WTC11 (cell line): ENCODE data around the gene PDE6B. TPM values are rescaled to one million over a fixed set of nuclear protein-coding genes. Genes with fewer than 3 reads are reported as not detected.

ENCODE experiments used
- ATAC-seq: fragments of 200-7000 bp; cut with Tn5 transposase; 2 replicates; pipeline ENCODE4 v1.10.0; 2021; ENCODE audit warnings: mild to moderate bottlenecking, moderate library complexity
- CTCF ChIA-PET: fragments of 300-600 bp; sonication (Branson Sonifier 250); formaldehyde crosslinking; loops from one replicate; lab custom pipeline; 2021; ENCODE audit warnings: antibody characterized with exemption; lab: Charles Lee
- POLR2A ChIA-PET: fragments of 350-600 bp; sonication (Branson Sonifier 250); formaldehyde crosslinking; loops from one replicate; lab custom pipeline; 2021; ENCODE audit warnings: antibody characterized with exemption; lab: Charles Lee
- DNase-seq: peaks from one replicate; pipeline ENCODE4 v3.0.0; 2021; ENCODE audit warnings: low spot score
- H3K27ac Mint-ChIP-seq: 2 replicates; pipeline ENCODE4 v1.8.0; 2021; ENCODE audit warnings: mixed read lengths
- H3K27me3 Mint-ChIP-seq: 2 replicates; pipeline ENCODE4 v1.8.0; 2021; ENCODE audit warnings: low read depth, mild to moderate bottlenecking, moderate library complexity, mixed read lengths
- H3K36me3 Mint-ChIP-seq: 2 replicates; pipeline ENCODE4 v1.8.0; 2021; ENCODE audit warnings: mixed read lengths
- H3K4me1 Mint-ChIP-seq: 2 replicates; pipeline ENCODE4 v1.8.0; 2022; ENCODE audit warnings: mixed read lengths
- H3K4me3 Mint-ChIP-seq: 2 replicates; pipeline ENCODE4 v1.8.0; 2021; ENCODE audit warnings: mild to moderate bottlenecking, moderate library complexity, mixed read lengths
- H3K9me3 Mint-ChIP-seq: 2 replicates; pipeline ENCODE4 v1.8.0; 2021; ENCODE audit warnings: mixed read lengths
- CREM ChIP-seq: sonication (generic); formaldehyde crosslinking; IDR thresholded peaks from 2 replicates; pipeline ENCODE4 v1.8.1; 2022; ENCODE audit warnings: mild to moderate bottlenecking, missing genetic modification reagents, moderate library complexity
- GABPB1 ChIP-seq: sonication (generic); formaldehyde crosslinking; IDR thresholded peaks from 2 replicates; pipeline ENCODE4 v1.8.1; 2023; ENCODE audit warnings: mild to moderate bottlenecking, missing genetic modification reagents
- GRHL2 ChIP-seq: fragments of 250-450 bp; sonication (Bioruptor Pico); IDR thresholded peaks from 2 replicates; pipeline ENCODE4 v1.8.0; 2022; ENCODE audit warnings: mild to moderate bottlenecking, moderate library complexity; ENCODE audit not compliant: insufficient replicate concordance, severe bottlenecking
- MYBL2 ChIP-seq: sonication (generic); formaldehyde crosslinking; IDR thresholded peaks from 2 replicates; pipeline ENCODE4 v1.8.1; 2023; ENCODE audit warnings: mild to moderate bottlenecking, moderate library complexity, missing genetic modification reagents
- NFATC4 ChIP-seq: fragments of 250-450 bp; sonication (Bioruptor Pico); IDR thresholded peaks from 2 replicates; pipeline ENCODE4 v1.9.0; 2021; ENCODE audit warnings: mild to moderate bottlenecking
- NFE2L1 ChIP-seq: sonication (generic); formaldehyde crosslinking; IDR thresholded peaks from 2 replicates; pipeline ENCODE4 v1.8.1; 2023; ENCODE audit warnings: missing genetic modification reagents
- NFYB ChIP-seq: sonication (generic); formaldehyde crosslinking; conservative IDR thresholded peaks from 2 replicates; pipeline ENCODE4 v1.8.0; 2022; ENCODE audit warnings: low read depth, missing genetic modification reagents
- NR1H2 ChIP-seq: sonication (generic); formaldehyde crosslinking; IDR thresholded peaks from 2 replicates; pipeline ENCODE4 v1.9.0; 2021; ENCODE audit warnings: mild to moderate bottlenecking, moderate library complexity, missing genetic modification reagents
- PRRX2 ChIP-seq: fragments of 250-450 bp; sonication (Bioruptor Pico); IDR thresholded peaks from 2 replicates; pipeline ENCODE4 v1.8.0; 2021; ENCODE audit warnings: mild to moderate bottlenecking
- RORB ChIP-seq: fragments of 250-450 bp; sonication (Bioruptor Pico); IDR thresholded peaks from 2 replicates; pipeline ENCODE4 v1.9.0; 2021; ENCODE audit warnings: mild to moderate bottlenecking
- SMAD4 ChIP-seq: sonication (generic); formaldehyde crosslinking; IDR thresholded peaks from 2 replicates; pipeline ENCODE4 v1.8.0; 2022; ENCODE audit warnings: mild to moderate bottlenecking, missing genetic modification reagents
- SP1 ChIP-seq: sonication (generic); formaldehyde crosslinking; conservative IDR thresholded peaks from 2 replicates; pipeline ENCODE4 v1.8.1; 2022; ENCODE audit warnings: missing genetic modification reagents
- ZNF423 ChIP-seq: fragments of 250-450 bp; sonication (Bioruptor Pico); IDR thresholded peaks from 2 replicates; pipeline ENCODE4 v2.1.2; 2022; ENCODE audit warnings: mild to moderate bottlenecking, moderate library complexity
- total RNA-seq: library from RNA; stranded (reverse); gene quantifications from 3 replicates; pipeline ENCODE4 v1.2.3, GENCODE V29; 2021
- TF ChIP-seq, protein P1 (sequence below): sonication (generic); formaldehyde crosslinking; IDR thresholded peaks from 2 replicates; pipeline ENCODE4 v1.8.1; 2023; ENCODE audit warnings: mild to moderate bottlenecking, missing genetic modification reagents, borderline replicate concordance
- TF ChIP-seq, protein P2 (sequence below): sonication (generic); formaldehyde crosslinking; IDR thresholded peaks from 2 replicates; pipeline ENCODE4 v1.8.1; 2023; ENCODE audit warnings: mild to moderate bottlenecking, missing genetic modification reagents, moderate library complexity
- TF ChIP-seq, protein P3 (sequence below): sonication (generic); formaldehyde crosslinking; IDR thresholded peaks from 2 replicates; pipeline ENCODE4 v1.8.0; 2023; ENCODE audit warnings: mild to moderate bottlenecking, missing genetic modification reagents
- TF ChIP-seq, protein P4 (sequence below): sonication (generic); formaldehyde crosslinking; IDR thresholded peaks from 2 replicates; pipeline ENCODE4 v1.8.0; 2022; ENCODE audit warnings: mild to moderate bottlenecking, missing genetic modification reagents
- TF ChIP-seq, protein P5 (sequence below): sonication (generic); formaldehyde crosslinking; IDR thresholded peaks from 2 replicates; pipeline ENCODE4 v1.8.1; 2023; ENCODE audit warnings: mild to moderate bottlenecking, missing genetic modification reagents
- TF ChIP-seq, protein P6 (sequence below): fragments of 250-450 bp; sonication (Bioruptor Pico); IDR thresholded peaks from 2 replicates; pipeline ENCODE4 v1.8.0; 2021; ENCODE audit warnings: mild to moderate bottlenecking
- TF ChIP-seq, protein P7 (sequence below): sonication (generic); formaldehyde crosslinking; IDR thresholded peaks from 2 replicates; pipeline ENCODE4 v1.8.1; 2022; ENCODE audit warnings: mild to moderate bottlenecking, moderate library complexity, missing genetic modification reagents

The PDE6B gene
- total RNA-seq, 1 experiment from 2014 or later = 7.1 TPM

DNA sequence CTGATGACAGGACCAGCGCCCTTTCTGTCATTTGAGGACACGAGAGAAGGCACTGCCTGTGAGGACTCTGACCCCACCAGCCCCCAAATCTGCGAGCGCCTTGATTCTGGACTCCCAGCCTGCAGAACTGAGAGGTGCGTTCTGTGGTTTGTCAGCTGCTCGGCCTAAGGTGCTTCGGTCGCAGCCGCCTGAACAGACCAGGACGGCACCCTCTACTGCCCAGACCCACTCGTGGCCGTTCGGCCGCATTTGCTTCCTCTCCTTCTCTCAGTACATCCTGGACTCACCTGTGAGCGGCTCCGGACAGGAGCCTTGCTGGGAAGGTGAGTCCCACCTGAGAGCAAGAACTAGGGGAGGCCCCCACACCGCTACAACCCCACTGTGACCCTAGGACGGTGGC, 88.7 kb downstream of the PDE6B start:
- no peak overlapping the region for H3K4me3 Mint-ChIP-seq
- ATAC-seq = peak; percentile 51
- H3K4me1 Mint-ChIP-seq = peaks cover 4% of the 10 kb centered on the region; the same call in 1 of the 2 replicates
- H3K27ac Mint-ChIP-seq = no peak overlapping the region
- TF ChIP-seq NFATC4 (CRISPR knock-in tag) (no peak), ZNF423 (no peak), GRHL2 (CRISPR knock-in tag) (no peak), NFYB (CRISPR knock-in tag) (no peak), MYBL2 (no peak), NFE2L1 (CRISPR knock-in tag) (no peak), GABPB1 (no peak), SP1 (CRISPR knock-in tag) (no peak)
- TF ChIP-seq, protein P1, sequence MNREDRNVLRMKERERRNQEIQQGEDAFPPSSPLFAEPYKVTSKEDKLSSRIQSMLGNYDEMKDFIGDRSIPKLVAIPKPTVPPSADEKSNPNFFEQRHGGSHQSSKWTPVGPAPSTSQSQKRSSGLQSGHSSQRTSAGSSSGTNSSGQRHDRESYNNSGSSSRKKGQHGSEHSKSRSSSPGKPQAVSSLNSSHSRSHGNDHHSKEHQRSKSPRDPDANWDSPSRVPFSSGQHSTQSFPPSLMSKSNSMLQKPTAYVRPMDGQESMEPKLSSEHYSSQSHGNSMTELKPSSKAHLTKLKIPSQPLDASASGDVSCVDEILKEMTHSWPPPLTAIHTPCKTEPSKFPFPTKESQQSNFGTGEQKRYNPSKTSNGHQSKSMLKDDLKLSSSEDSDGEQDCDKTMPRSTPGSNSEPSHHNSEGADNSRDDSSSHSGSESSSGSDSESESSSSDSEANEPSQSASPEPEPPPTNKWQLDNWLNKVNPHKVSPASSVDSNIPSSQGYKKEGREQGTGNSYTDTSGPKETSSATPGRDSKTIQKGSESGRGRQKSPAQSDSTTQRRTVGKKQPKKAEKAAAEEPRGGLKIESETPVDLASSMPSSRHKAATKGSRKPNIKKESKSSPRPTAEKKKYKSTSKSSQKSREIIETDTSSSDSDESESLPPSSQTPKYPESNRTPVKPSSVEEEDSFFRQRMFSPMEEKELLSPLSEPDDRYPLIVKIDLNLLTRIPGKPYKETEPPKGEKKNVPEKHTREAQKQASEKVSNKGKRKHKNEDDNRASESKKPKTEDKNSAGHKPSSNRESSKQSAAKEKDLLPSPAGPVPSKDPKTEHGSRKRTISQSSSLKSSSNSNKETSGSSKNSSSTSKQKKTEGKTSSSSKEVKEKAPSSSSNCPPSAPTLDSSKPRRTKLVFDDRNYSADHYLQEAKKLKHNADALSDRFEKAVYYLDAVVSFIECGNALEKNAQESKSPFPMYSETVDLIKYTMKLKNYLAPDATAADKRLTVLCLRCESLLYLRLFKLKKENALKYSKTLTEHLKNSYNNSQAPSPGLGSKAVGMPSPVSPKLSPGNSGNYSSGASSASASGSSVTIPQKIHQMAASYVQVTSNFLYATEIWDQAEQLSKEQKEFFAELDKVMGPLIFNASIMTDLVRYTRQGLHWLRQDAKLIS = no peak
- TF ChIP-seq, protein P2, sequence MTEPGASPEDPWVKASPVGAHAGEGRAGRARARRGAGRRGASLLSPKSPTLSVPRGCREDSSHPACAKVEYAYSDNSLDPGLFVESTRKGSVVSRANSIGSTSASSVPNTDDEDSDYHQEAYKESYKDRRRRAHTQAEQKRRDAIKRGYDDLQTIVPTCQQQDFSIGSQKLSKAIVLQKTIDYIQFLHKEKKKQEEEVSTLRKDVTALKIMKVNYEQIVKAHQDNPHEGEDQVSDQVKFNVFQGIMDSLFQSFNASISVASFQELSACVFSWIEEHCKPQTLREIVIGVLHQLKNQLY (CRISPR knock-in tag) = no peak
- TF ChIP-seq, protein P3, sequence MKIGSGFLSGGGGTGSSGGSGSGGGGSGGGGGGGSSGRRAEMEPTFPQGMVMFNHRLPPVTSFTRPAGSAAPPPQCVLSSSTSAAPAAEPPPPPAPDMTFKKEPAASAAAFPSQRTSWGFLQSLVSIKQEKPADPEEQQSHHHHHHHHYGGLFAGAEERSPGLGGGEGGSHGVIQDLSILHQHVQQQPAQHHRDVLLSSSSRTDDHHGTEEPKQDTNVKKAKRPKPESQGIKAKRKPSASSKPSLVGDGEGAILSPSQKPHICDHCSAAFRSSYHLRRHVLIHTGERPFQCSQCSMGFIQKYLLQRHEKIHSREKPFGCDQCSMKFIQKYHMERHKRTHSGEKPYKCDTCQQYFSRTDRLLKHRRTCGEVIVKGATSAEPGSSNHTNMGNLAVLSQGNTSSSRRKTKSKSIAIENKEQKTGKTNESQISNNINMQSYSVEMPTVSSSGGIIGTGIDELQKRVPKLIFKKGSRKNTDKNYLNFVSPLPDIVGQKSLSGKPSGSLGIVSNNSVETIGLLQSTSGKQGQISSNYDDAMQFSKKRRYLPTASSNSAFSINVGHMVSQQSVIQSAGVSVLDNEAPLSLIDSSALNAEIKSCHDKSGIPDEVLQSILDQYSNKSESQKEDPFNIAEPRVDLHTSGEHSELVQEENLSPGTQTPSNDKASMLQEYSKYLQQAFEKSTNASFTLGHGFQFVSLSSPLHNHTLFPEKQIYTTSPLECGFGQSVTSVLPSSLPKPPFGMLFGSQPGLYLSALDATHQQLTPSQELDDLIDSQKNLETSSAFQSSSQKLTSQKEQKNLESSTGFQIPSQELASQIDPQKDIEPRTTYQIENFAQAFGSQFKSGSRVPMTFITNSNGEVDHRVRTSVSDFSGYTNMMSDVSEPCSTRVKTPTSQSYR (CRISPR knock-in tag) = no peak
- TF ChIP-seq, protein P4, sequence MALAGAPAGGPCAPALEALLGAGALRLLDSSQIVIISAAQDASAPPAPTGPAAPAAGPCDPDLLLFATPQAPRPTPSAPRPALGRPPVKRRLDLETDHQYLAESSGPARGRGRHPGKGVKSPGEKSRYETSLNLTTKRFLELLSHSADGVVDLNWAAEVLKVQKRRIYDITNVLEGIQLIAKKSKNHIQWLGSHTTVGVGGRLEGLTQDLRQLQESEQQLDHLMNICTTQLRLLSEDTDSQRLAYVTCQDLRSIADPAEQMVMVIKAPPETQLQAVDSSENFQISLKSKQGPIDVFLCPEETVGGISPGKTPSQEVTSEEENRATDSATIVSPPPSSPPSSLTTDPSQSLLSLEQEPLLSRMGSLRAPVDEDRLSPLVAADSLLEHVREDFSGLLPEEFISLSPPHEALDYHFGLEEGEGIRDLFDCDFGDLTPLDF = no peak
- TF ChIP-seq, protein P5, sequence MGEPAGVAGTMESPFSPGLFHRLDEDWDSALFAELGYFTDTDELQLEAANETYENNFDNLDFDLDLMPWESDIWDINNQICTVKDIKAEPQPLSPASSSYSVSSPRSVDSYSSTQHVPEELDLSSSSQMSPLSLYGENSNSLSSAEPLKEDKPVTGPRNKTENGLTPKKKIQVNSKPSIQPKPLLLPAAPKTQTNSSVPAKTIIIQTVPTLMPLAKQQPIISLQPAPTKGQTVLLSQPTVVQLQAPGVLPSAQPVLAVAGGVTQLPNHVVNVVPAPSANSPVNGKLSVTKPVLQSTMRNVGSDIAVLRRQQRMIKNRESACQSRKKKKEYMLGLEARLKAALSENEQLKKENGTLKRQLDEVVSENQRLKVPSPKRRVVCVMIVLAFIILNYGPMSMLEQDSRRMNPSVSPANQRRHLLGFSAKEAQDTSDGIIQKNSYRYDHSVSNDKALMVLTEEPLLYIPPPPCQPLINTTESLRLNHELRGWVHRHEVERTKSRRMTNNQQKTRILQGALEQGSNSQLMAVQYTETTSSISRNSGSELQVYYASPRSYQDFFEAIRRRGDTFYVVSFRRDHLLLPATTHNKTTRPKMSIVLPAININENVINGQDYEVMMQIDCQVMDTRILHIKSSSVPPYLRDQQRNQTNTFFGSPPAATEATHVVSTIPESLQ (CRISPR knock-in tag) = no peak
- ChIA-PET CTCF (no interaction called here), POLR2A (no interaction called here)
- peaks cover 24% of the 10 kb centered on the region for H3K36me3 Mint-ChIP-seq
- peaks cover 9% of the 10 kb centered on the region for H3K9me3 Mint-ChIP-seq
- DNase-seq = no peak
- no peaks in the 10 kb centered on the region for H3K27me3 Mint-ChIP-seq

DNA sequence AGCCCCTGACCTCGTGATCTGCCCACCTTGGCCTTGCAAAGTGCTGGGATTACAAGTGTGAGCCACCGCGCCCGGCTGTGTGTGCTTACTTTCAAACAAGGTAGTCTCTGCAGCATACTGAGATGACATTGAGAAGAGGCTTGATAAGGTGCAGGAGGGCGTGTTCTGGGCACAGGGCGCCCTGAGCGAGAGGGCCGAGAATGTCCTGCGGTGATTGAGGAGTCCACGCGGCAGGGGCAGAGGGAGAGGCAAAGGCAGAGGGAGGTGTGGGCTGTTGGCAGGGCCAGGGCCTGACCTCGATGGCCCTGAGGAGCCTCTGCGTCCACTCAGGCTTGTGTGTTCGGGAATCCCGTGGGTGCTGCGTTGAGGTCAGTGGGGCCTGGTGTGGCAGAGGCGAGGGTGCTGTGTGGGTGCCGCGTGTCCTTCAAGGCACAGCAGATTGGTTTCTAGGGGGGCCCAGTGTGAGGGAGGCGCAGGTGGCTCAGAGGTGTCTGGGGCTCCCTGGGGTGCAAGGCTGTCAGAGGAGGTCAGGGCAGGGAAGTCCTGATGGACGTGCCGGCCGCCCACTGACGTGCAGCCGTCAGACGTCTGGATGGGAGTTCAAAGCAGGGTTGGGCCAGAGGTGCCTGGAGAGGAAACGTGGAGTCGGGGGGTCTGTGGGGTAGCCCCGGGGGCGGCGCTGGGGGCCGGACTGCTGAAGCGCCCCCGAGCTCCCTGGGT, 92.4 kb downstream of the PDE6B start:
- ChIA-PET CTCF (interaction anchor here (4.1 kb wide), 1 partner anchor 33 kb away, joined by 17 read pairs; no protein-coding TSS in a partner anchor), POLR2A (no interaction called here)
- Mint-ChIP-seq H3K4me1 (no peaks in the 10 kb centered on the region), H3K4me3 (no peak overlapping the region), H3K9me3 (no peaks in the 10 kb centered on the region), H3K27ac (no peak overlapping the region), H3K36me3 (peaks cover 10% of the 10 kb centered on the region), H3K27me3 (no peaks in the 10 kb centered on the region)
- no peak for ATAC-seq
- no peak for DNase-seq
- TF ChIP-seq, protein P6, sequence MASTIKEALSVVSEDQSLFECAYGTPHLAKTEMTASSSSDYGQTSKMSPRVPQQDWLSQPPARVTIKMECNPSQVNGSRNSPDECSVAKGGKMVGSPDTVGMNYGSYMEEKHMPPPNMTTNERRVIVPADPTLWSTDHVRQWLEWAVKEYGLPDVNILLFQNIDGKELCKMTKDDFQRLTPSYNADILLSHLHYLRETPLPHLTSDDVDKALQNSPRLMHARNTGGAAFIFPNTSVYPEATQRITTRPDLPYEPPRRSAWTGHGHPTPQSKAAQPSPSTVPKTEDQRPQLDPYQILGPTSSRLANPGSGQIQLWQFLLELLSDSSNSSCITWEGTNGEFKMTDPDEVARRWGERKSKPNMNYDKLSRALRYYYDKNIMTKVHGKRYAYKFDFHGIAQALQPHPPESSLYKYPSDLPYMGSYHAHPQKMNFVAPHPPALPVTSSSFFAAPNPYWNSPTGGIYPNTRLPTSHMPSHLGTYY = no peak
- TF ChIP-seq, protein P7, sequence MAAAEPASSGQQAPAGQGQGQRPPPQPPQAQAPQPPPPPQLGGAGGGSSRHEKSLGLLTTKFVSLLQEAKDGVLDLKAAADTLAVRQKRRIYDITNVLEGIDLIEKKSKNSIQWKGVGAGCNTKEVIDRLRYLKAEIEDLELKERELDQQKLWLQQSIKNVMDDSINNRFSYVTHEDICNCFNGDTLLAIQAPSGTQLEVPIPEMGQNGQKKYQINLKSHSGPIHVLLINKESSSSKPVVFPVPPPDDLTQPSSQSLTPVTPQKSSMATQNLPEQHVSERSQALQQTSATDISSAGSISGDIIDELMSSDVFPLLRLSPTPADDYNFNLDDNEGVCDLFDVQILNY (CRISPR knock-in tag) = no peak
- TF ChIP-seq PRRX2 (CRISPR knock-in tag) = no peak
- no peak for TF ChIP-seq CREM (CRISPR knock-in tag)
- TF ChIP-seq, protein P3 (CRISPR knock-in tag) = no peak
- no peak for TF ChIP-seq RORB (CRISPR knock-in tag)
- TF ChIP-seq SMAD4 (CRISPR knock-in tag) = no peak
- TF ChIP-seq NR1H2 (CRISPR knock-in tag) = no peak
